Retinal pigment epithelial cell (primary cell): ENCODE data around the gene S1PR4.
A peak's percentile ranks its signal among the peaks of the same experiment; 100 is the strongest.
"Not testable (repeated sequence)": the region's sequence is repeated elsewhere in the genome, so short reads cannot be mapped to it uniquely, and the experiment has no call there.

Experiments used
- DNase-seq: peaks from one replicate; pipeline ENCODE4 v3.0.0-alpha.2; 2010; ENCODE audit warnings: low read depth
- H3K4me3 ChIP-seq: 2 replicates; pipeline ENCODE4 v1.5.1; 2011; ENCODE audit warnings: mild to moderate bottlenecking, low read length, control low read depth, moderate library complexity
- CTCF ChIP-seq: conservative IDR thresholded peaks from 2 replicates; pipeline ENCODE4 v1.5.1; 2011; ENCODE audit warnings: low read depth, low read length, control low read depth, inconsistent platforms

The S1PR4 gene

GRCh38 chr19:3152419-3152780, 26.2 kb upstream of the S1PR4 start:
- no peak for DNase-seq
- H3K4me3 ChIP-seq, result no peak overlapping the region
- TF ChIP-seq CTCF, result no peak

- DNase-seq, result no peak
- no peak overlapping the region for H3K4me3 ChIP-seq
- no peak for TF ChIP-seq CTCF
Observed at GRCh38 chr19:3153286-3154230, 25.0 kb upstream of the S1PR4 start.

- not testable (repeated sequence) for H3K4me3 ChIP-seq, DNase-seq
Observed at GRCh38 chr19:3154447-3154846, 24.1 kb upstream of the S1PR4 start.

GRCh38 chr19:3154957-3155736, 23.4 kb upstream of the S1PR4 start:
- H3K4me3 ChIP-seq, result no peak overlapping the region
- DNase-seq, result peak; percentile 71
- TF ChIP-seq CTCF, result no peak

GRCh38 chr19:3157096-3157845, 21.3 kb upstream of the S1PR4 start:
- no peak for TF ChIP-seq CTCF
- DNase-seq, result no peak
- no peak overlapping the region for H3K4me3 ChIP-seq

GRCh38 chr19:3159565-3159964, 19.0 kb upstream of the S1PR4 start:
- no peak for TF ChIP-seq CTCF
- DNase-seq, result no peak
- H3K4me3 ChIP-seq, result no peak overlapping the region

GRCh38 chr19:3160219-3160618, 18.4 kb upstream of the S1PR4 start:
- TF ChIP-seq CTCF, result no peak
- no peak for DNase-seq
- no peak overlapping the region for H3K4me3 ChIP-seq
